ENCODE results near the gene AGAP9. TPM values are rescaled to one million over a fixed set of nuclear protein-coding genes. Genes with fewer than 3 reads are reported as not detected.
"Not testable (repeated sequence)": the region's sequence is repeated elsewhere in the genome, so short reads cannot be mapped to it uniquely, and the experiment has no call there.

Gene AGAP9
- 10 to 100 TPM in 2 of 4 donors, 1 to 10 TPM in 2; 4.9 to 14.3 (median 9.5) TPM for polyA plus RNA-seq (ENCODE audit: insufficient read length in 4 of 4)

- not testable (repeated sequence) for DNase-seq (ENCODE audit: low read depth in 4 of 4, low spot score in 3 of 4)
These were observed at the start of gene AGAP9 for GRCh38 chr10:47523475-47523874. Gene AGAP9 (minus strand): TSS chr10:47523638. CDS start chr10:47523526, 112 bp downstream.

- DNase-seq (ENCODE audit: low read depth in 4 of 4, low spot score in 3 of 4) = not testable (repeated sequence)
These were observed 47.9 kb upstream of the AGAP9 start for GRCh38 chr10:47571138-47571912.

GRCh38 chr10:47566757-47567156 lies 43.3 kb upstream of the AGAP9 start:
- not testable (repeated sequence) for DNase-seq (ENCODE audit: low read depth in 4 of 4, low spot score in 3 of 4)

- DNase-seq (ENCODE audit: low read depth in 4 of 4, low spot score in 3 of 4) = not testable (repeated sequence)
These were observed 42.8 kb upstream of the AGAP9 start for GRCh38 chr10:47566108-47566699.

GRCh38 chr10:47565517-47565920 lies 42.1 kb upstream of the AGAP9 start:
- DNase-seq (ENCODE audit: low read depth in 4 of 4, low spot score in 3 of 4) = not testable (repeated sequence)

GRCh38 chr10:47564953-47565352 lies 41.5 kb upstream of the AGAP9 start:
- not testable (repeated sequence) for DNase-seq (ENCODE audit: low read depth in 4 of 4, low spot score in 3 of 4)

GRCh38 chr10:47564318-47564717 lies 40.9 kb upstream of the AGAP9 start:
- DNase-seq (ENCODE audit: low read depth in 4 of 4, low spot score in 3 of 4) = not testable (repeated sequence)

- DNase-seq (ENCODE audit: low read depth in 4 of 4, low spot score in 3 of 4) = not testable (repeated sequence)
These were observed 37.0 kb upstream of the AGAP9 start for GRCh38 chr10:47560452-47560851.

- DNase-seq (ENCODE audit: low read depth in 4 of 4, low spot score in 3 of 4) = not testable (repeated sequence)
These were observed 36.4 kb upstream of the AGAP9 start for GRCh38 chr10:47559718-47560308.

GRCh38 chr10:47558109-47558508 lies 34.7 kb upstream of the AGAP9 start:
- not testable (repeated sequence) for DNase-seq (ENCODE audit: low read depth in 4 of 4, low spot score in 3 of 4)

- not testable (repeated sequence) for DNase-seq (ENCODE audit: low read depth in 4 of 4, low spot score in 3 of 4)
These were observed 34.2 kb upstream of the AGAP9 start for GRCh38 chr10:47557616-47558015.

GRCh38 chr10:47555334-47555733 lies 31.9 kb upstream of the AGAP9 start:
- DNase-seq (ENCODE audit: low read depth in 4 of 4, low spot score in 3 of 4) = not testable (repeated sequence)

- DNase-seq (ENCODE audit: low read depth in 4 of 4, low spot score in 3 of 4) = not testable (repeated sequence)
These were observed 31.1 kb upstream of the AGAP9 start for GRCh38 chr10:47554552-47554951.

GRCh38 chr10:47553860-47554247 lies 30.4 kb upstream of the AGAP9 start:
- not testable (repeated sequence) for DNase-seq (ENCODE audit: low read depth in 4 of 4, low spot score in 3 of 4)

- DNase-seq (ENCODE audit: low read depth in 4 of 4, low spot score in 3 of 4) = peak; percentile 60 to 83 (median 64)
These were observed 29.9 kb upstream of the AGAP9 start for GRCh38 chr10:47553214-47553859.

GRCh38 chr10:47552719-47553118 lies 29.3 kb upstream of the AGAP9 start:
- DNase-seq (ENCODE audit: low read depth in 4 of 4, low spot score in 3 of 4) = not testable (repeated sequence)

GRCh38 chr10:47547286-47547685 lies 23.8 kb upstream of the AGAP9 start:
- DNase-seq (ENCODE audit: low read depth in 4 of 4, low spot score in 3 of 4) = not testable (repeated sequence)

GRCh38 chr10:47536430-47536829 lies 13.0 kb upstream of the AGAP9 start:
- not testable (repeated sequence) for DNase-seq (ENCODE audit: low read depth in 4 of 4, low spot score in 3 of 4)

- not testable (repeated sequence) for DNase-seq (ENCODE audit: low read depth in 4 of 4, low spot score in 3 of 4)
These were observed 21.1 kb downstream of the AGAP9 start for GRCh38 chr10:47502313-47502712.

GRCh38 chr10:47494226-47494625 lies 29.2 kb downstream of the AGAP9 start:
- not testable (repeated sequence) for DNase-seq (ENCODE audit: low read depth in 4 of 4, low spot score in 3 of 4)

GRCh38 chr10:47491600-47491999 lies 31.8 kb downstream of the AGAP9 start, which contains the start of gene FAM25G:
Gene FAM25G (minus strand): TSS chr10:47491700. CDS start chr10:47491674, 26 bp downstream.
- not testable (repeated sequence) for DNase-seq (ENCODE audit: low read depth in 4 of 4, low spot score in 3 of 4)
